Duodenal mucosa (tissue), 2 donors: ENCODE data around the gene ABCC4.

Experiments
- H3K27ac ChIP-seq: one replicate; pipeline ENCODE4 v1.7.0; 2013; ENCODE audit warnings: low read depth, low read length
- H3K27me3 ChIP-seq, 2 donors: one replicate each; pipeline ENCODE4 v1.7.0; 2013; ENCODE audit warnings: low read length in 2 of 2, control low read depth in 1 of 2; ENCODE audit not compliant: insufficient read depth in 2 of 2, control insufficient read depth in 1 of 2
- H3K36me3 ChIP-seq, 2 donors: one replicate each; pipeline ENCODE4 v1.7.0; 2013; ENCODE audit warnings: low read length in 2 of 2, control low read depth in 1 of 2; ENCODE audit not compliant: insufficient read depth in 2 of 2, control insufficient read depth in 1 of 2
- H3K4me1 ChIP-seq, 2 donors: one replicate each; pipeline ENCODE4 v1.7.0; 2013; ENCODE audit warnings: low read length in 2 of 2, control low read depth in 1 of 2; ENCODE audit not compliant: insufficient read depth in 2 of 2, control insufficient read depth in 1 of 2
- H3K4me3 ChIP-seq, 2 donors: one replicate each; pipeline ENCODE4 v1.7.0; 2013; ENCODE audit warnings: low read length in 2 of 2, low read depth in 1 of 2
- H3K9ac ChIP-seq, 2 donors: one replicate each; pipeline ENCODE4 v1.7.0; 2013; ENCODE audit warnings: low read length in 2 of 2, low read depth in 1 of 2
- H3K9me3 ChIP-seq, 2 donors: one replicate each; pipeline ENCODE4 v1.7.0; 2013; ENCODE audit warnings: low read length in 2 of 2, control low read depth in 1 of 2; ENCODE audit not compliant: control insufficient read depth in 1 of 2

The ABCC4 gene

DNA sequence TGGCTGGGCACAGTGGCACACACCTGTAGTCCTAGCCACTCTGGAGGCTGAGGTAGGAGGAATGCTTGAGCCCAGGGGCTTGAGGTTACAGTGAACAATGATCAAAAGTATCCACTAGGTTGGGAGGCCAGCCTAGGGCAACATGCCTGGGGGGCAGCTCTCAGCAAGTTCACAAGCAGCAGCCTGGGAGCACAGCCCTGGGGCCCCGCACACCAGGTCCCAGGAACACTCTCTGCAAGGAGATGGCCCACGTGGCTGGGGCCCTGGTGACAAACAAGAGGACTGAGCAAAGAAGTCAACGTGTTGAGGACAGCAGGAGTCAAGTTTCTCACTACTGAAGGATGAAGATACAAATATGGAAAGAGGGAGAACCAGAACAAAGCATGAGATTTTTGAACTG, 39.3 kb downstream of the ABCC4 start:
- H3K36me3 ChIP-seq, result peaks cover 0 to 2% of the 10 kb centered on the region in 2 donors
- H3K27me3 ChIP-seq, result no peaks in the 10 kb centered on the region
- no peak overlapping the region for H3K27ac ChIP-seq
- H3K4me3 ChIP-seq, result no peak overlapping the region
- peaks cover 0 to 3% of the 10 kb centered on the region in 2 donors for H3K9me3 ChIP-seq
- peaks cover 41 to 47% of the 10 kb centered on the region in 2 donors for H3K4me1 ChIP-seq
- no peak overlapping the region for H3K9ac ChIP-seq

DNA sequence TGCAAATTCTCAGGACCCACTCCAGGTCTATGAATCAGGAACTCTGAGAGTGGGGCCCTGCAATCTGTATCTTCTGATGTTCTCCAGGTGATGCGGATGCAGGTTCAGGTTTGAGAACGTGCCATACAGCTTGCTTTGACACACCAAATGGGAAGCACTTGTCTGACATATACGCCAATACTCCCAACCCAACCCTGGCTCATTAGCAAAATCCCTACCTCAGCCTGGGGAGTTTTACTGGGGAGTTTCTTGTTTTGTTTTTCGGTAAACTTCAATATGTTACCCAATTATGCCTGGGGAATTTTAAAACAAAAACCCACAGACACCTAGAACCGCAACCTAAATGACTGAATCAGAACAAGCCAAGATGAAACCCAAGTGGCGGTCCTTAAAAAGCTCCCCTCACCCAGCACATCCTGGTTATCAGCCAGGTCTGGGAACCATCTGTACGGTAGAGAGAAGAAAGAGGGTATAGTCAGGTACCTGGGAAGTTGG, 41.2 kb downstream of the ABCC4 start:
- no peak overlapping the region for H3K4me3 ChIP-seq
- no peaks in the 10 kb centered on the region for H3K36me3 ChIP-seq
- H3K27ac ChIP-seq, result no peak overlapping the region
- H3K9me3 ChIP-seq, result no peaks in the 10 kb centered on the region
- H3K4me1 ChIP-seq, result peaks cover 48 to 54% of the 10 kb centered on the region in 2 donors
- no peaks in the 10 kb centered on the region for H3K27me3 ChIP-seq
- no peak overlapping the region for H3K9ac ChIP-seq

DNA sequence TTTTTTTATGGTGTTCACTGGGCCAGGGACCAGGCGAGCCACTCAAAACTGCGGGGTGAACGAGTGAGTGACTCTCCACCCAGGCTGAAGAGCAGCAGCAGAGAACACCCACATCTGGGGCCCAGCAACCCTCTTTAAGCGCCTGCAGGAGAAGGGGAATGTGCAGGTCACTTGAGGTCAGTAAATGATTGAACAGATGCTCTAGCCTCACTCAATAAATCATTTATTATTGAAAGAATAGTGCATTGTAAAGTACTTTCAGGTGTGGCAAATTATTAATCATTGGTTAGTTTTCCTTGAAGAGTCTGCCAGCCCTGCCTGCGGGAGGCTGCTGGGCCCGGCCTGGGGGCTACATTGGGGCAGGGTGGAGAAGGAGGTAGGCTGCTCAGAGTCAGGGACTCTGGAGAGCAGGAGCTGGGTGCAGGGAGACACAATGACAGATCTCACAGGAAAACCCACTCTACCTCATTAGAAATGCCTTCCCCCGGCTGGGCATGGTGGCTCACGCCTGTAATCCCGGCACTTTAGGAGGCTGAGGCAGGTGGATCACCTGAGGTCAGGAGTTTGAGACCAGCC, 42.5 kb downstream of the ABCC4 start:
- Histone ChIP-seq H3K9ac (no peak overlapping the region), H3K4me1 (peaks cover 54 to 56% of the 10 kb centered on the region in 2 donors), H3K27me3 (no peaks in the 10 kb centered on the region), H3K4me3 (peak overlapping the region in 1 of 2 donors; percentile 33), H3K27ac (no peak overlapping the region), H3K36me3 (no peaks in the 10 kb centered on the region), H3K9me3 (no peaks in the 10 kb centered on the region)

DNA sequence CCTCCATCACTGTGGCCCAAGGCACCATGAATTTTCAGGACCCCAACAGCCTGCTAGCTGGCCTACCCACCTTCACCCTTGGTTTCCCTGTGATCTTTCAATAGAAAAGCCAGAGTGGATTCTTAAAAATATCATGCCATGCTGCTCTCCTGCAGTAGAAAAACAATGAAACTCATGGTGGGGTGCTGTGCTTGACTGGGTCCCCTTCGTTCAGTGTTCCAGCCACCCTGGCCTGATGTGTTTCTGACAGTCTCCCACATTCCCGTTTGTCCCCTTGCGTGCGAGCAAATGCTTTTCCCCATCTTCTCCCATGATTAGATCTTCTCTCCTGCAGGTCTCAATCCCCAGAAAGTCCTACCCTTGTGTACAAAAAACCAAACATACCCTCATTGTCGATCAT, 43.2 kb downstream of the ABCC4 start:
- Histone ChIP-seq H3K9ac (no peak overlapping the region), H3K36me3 (no peaks in the 10 kb centered on the region), H3K4me1 (peaks cover 54 to 56% of the 10 kb centered on the region in 2 donors), H3K27me3 (no peaks in the 10 kb centered on the region), H3K27ac (no peak overlapping the region), H3K9me3 (no peaks in the 10 kb centered on the region), H3K4me3 (no peak overlapping the region)

DNA sequence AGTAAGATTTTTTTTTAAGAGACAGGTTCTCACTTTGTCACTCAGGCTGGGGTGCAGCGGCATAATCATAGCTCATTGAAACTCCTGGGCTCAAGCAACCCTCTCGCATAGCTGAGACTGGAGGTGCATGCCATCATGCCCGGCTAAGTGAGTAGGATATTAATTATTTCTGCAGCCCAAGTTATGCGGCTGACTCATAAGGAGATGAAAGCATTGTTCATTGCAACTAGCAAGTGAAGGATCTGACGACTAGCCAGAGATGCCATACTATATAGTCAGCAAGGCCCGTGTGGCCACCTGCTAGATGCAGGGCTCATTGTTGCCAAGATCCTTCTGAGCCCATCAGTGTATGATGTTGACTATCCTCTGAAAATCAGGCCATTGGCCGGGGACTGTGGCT, 45.2 kb downstream of the ABCC4 start:
- Histone ChIP-seq H3K27ac (no peak overlapping the region), H3K4me3 (no peak overlapping the region), H3K4me1 (peaks cover 38 to 49% of the 10 kb centered on the region in 2 donors), H3K27me3 (no peaks in the 10 kb centered on the region), H3K9ac (no peak overlapping the region), H3K36me3 (no peaks in the 10 kb centered on the region), H3K9me3 (no peaks in the 10 kb centered on the region)

DNA sequence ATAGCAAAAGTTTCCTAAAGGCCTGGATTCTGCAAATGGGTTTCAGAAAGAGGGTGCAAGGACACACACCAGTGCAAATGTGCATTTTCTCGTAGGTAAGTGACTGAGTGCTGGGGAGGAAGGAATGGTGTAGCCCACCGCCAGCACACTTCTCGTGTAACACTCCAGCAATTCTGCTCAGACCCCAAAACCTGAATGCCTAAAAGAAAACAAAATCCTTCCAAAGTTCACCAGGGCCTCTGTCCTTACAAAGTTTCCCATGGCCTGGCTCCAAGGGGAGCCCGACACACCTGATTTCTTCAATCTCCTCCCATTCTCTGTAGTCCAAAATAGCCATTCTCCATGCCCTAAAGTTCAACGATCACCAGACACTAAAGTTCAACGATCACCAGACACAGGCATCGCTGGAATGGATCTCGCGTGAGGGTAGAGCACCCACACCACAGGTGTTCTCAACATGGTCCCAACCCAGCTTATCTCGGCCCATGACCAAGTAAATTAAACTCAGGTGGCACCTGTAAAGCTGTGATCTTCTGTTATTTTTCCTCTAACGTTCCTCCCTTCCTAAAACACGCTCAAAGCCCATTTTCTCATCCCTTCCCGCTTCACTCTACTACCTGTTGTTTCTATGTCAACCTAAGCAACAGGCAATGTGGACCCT, 46.0 kb downstream of the ABCC4 start:
- no peaks in the 10 kb centered on the region for H3K9me3 ChIP-seq
- H3K9ac ChIP-seq, result no peak overlapping the region
- no peak overlapping the region for H3K4me3 ChIP-seq
- no peaks in the 10 kb centered on the region for H3K27me3 ChIP-seq
- no peaks in the 10 kb centered on the region for H3K36me3 ChIP-seq
- H3K4me1 ChIP-seq, result peaks cover 29 to 42% of the 10 kb centered on the region in 2 donors
- H3K27ac ChIP-seq, result no peak overlapping the region

DNA sequence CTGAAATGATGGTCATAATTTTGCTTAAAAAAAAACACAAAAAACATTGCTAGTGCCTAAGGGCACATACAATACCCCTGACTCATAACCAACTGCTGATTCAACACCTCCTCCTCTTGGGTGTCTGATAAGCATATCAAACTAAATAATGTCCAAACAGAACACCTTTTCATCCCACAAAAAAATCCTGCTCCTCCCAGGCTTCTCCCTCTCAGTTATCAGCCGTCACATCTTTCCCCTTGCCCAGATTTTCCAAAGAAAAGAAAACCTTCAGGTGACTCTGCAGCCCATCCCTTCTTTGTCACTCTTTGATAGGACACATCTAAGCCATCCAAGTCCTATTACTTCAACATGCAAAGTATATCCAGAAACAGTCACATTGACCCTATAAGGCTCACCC, 46.9 kb downstream of the ABCC4 start:
- H3K9ac ChIP-seq, result no peak overlapping the region
- no peak overlapping the region for H3K27ac ChIP-seq
- H3K36me3 ChIP-seq, result no peaks in the 10 kb centered on the region
- no peak overlapping the region for H3K4me3 ChIP-seq
- no peaks in the 10 kb centered on the region for H3K27me3 ChIP-seq
- peaks cover 21 to 34% of the 10 kb centered on the region in 2 donors for H3K4me1 ChIP-seq
- no peaks in the 10 kb centered on the region for H3K9me3 ChIP-seq

DNA sequence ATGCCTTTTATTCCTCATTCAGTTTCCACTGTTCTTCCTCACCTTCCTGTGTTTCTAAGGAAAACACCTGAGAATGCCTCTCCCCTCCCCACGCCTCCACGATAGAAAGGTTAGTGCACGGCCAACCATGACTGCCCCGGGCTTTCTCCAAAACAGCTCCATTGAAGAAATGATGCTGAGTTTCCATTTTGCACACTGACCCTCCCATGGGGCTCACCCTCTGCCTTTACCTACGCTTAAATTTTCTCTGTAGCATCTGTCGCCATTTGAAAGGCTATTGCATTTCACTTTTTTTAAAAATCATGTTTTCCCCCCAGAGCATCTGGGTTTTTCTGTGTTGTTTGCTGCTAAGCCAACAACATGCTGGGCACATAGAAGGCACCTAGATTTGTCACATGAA, 48.2 kb downstream of the ABCC4 start:
- Histone ChIP-seq H3K9me3 (no peaks in the 10 kb centered on the region), H3K9ac (no peak overlapping the region), H3K27ac (no peak overlapping the region), H3K4me3 (no peak overlapping the region), H3K27me3 (no peaks in the 10 kb centered on the region), H3K36me3 (no peaks in the 10 kb centered on the region), H3K4me1 (peaks cover 19 to 21% of the 10 kb centered on the region in 2 donors)

DNA sequence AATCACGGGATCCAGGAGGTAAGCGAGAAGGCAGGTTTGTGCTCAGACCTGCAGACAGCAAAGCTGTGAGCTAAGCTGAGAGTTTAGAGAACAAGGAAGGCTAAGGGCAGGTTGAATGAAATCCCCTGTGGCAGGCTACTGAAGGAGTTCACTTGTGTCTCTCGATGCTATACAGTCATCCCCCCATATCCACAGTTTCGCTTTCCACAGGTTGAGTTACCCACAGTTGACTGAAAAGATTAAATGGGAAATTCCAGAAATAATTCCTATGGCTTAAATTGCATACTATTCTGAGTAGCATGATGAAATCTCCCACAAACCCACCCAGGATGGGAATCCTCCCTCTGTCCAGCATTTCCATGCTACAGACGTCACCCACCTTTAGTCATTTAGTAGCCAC, 49.6 kb downstream of the ABCC4 start:
- H3K9me3 ChIP-seq, result no peaks in the 10 kb centered on the region
- no peak overlapping the region for H3K9ac ChIP-seq
- peaks cover 20 to 23% of the 10 kb centered on the region in 2 donors for H3K4me1 ChIP-seq
- H3K36me3 ChIP-seq, result no peaks in the 10 kb centered on the region
- no peak overlapping the region for H3K4me3 ChIP-seq
- H3K27ac ChIP-seq, result no peak overlapping the region
- no peaks in the 10 kb centered on the region for H3K27me3 ChIP-seq

DNA sequence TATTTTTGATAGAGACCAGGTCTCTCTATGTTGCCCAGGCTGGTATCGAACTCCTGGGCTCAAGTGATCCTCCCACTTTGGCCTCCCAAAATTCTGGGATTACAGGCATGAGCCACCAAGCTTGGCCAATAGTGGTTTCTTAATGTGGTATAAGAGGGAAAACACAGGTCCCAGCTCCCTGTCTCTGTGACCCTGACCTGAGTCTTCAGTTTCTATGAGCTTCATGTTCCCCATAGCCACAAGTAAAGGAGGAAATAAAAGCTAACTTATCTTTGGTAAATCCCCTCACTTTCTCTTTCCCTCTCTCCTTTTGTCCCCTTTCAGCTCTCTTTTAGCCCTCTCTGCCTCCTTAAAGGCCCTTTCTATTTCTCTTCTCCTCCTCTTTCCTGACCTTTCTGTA, 50.3 kb downstream of the ABCC4 start:
- H3K36me3 ChIP-seq, result no peaks in the 10 kb centered on the region
- no peak overlapping the region for H3K9ac ChIP-seq
- no peak overlapping the region for H3K4me3 ChIP-seq
- no peak overlapping the region for H3K27ac ChIP-seq
- peaks cover 26 to 30% of the 10 kb centered on the region in 2 donors for H3K4me1 ChIP-seq
- H3K27me3 ChIP-seq, result no peaks in the 10 kb centered on the region
- no peaks in the 10 kb centered on the region for H3K9me3 ChIP-seq
